NCI-H1694 treated with DMSO at 0.1 percent for 48 hours (cell line): ENCODE results near the gene CD93.

ENCODE experiments used
- DNase-seq: peaks from one replicate; lab custom pipeline; 2025; lab: John Stamatoyannopoulos, UW

The CD93 gene

GRCh38 chr20:23083553-23084220 lies 2.4 kb downstream of the CD93 start:
- DNase-seq, result no peak

- no peak for DNase-seq
Observed at GRCh38 chr20:23082846-23083552, 3.1 kb downstream of the CD93 start.

- DNase-seq, result no peak
Observed at GRCh38 chr20:23081263-23081819, 4.8 kb downstream of the CD93 start.

- DNase-seq, result no peak
Observed at GRCh38 chr20:23080521-23080920, 5.6 kb downstream of the CD93 start.

- DNase-seq, result no peak
Observed at GRCh38 chr20:23079926-23080325, 6.2 kb downstream of the CD93 start.

- no peak for DNase-seq
Observed at GRCh38 chr20:23079016-23079351, 7.1 kb downstream of the CD93 start.

GRCh38 chr20:23078351-23079015 lies 7.6 kb downstream of the CD93 start:
- DNase-seq, result no peak

- no peak for DNase-seq
Observed at GRCh38 chr20:23077277-23077676, 8.8 kb downstream of the CD93 start.

- DNase-seq, result no peak
Observed at GRCh38 chr20:23074052-23074451, 12.1 kb downstream of the CD93 start.

GRCh38 chr20:23072892-23073586 lies 13.1 kb downstream of the CD93 start:
- DNase-seq, result no peak

GRCh38 chr20:23071996-23072395 lies 14.1 kb downstream of the CD93 start:
- DNase-seq, result no peak

- no peak for DNase-seq
Observed at GRCh38 chr20:23071398-23071797, 14.7 kb downstream of the CD93 start.

GRCh38 chr20:23069108-23069507 lies 17.0 kb downstream of the CD93 start:
- no peak for DNase-seq

GRCh38 chr20:23068283-23068682 lies 17.8 kb downstream of the CD93 start:
- no peak for DNase-seq

GRCh38 chr20:23066772-23067171 lies 19.4 kb downstream of the CD93 start:
- DNase-seq, result no peak

- no peak for DNase-seq
Observed at GRCh38 chr20:23065266-23066201, 20.6 kb downstream of the CD93 start.

GRCh38 chr20:23063581-23063980 lies 22.5 kb downstream of the CD93 start:
- DNase-seq, result no peak

GRCh38 chr20:23063168-23063567 lies 23.0 kb downstream of the CD93 start:
- no peak for DNase-seq

GRCh38 chr20:23062632-23063031 lies 23.5 kb downstream of the CD93 start:
- DNase-seq, result no peak

- no peak for DNase-seq
Observed at GRCh38 chr20:23061734-23062561, 24.2 kb downstream of the CD93 start.
